GM18909 (cell line): ENCODE data around the gene DUXB.

Experiments used
- ATAC-seq: cut with Tn5 transposase; IDR thresholded peaks from one replicate; pipeline ENCODE4 v1.9.1; 2021; ENCODE audit warnings: mild to moderate bottlenecking; ENCODE audit not compliant: unreplicated experiment, poor library complexity

Gene DUXB

DNA sequence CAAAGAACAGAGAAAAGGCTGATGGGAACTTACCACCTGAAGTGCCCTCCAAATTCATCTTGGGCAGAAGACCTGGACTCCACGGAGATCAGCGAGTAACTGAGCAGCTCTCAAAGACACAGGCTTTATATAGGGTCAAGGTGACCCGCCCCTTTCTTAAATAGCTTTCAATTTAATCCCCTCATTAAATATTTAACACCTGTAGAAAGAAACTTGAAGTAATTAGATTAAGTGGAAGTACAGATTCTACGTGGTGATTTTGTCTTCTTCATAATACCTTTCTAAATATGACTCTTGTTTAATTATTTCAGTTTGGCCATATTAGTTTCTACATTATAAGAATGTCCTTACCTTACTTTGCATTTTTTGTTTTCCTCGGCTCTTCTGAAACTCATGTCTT lies at the start of gene DUXB:
Gene DUXB, minus strand, starts transcription at position 101 of the 400 bp plus-strand sequence. Its CDS starts 43 bp downstream, at position 58.
- no peak for ATAC-seq

GRCh38 chr16:75750528-75750927 lies 49.3 kb upstream of the DUXB start:
- no peak for ATAC-seq

GRCh38 chr16:75746359-75746758 lies 45.1 kb upstream of the DUXB start:
- no peak for ATAC-seq

DNA sequence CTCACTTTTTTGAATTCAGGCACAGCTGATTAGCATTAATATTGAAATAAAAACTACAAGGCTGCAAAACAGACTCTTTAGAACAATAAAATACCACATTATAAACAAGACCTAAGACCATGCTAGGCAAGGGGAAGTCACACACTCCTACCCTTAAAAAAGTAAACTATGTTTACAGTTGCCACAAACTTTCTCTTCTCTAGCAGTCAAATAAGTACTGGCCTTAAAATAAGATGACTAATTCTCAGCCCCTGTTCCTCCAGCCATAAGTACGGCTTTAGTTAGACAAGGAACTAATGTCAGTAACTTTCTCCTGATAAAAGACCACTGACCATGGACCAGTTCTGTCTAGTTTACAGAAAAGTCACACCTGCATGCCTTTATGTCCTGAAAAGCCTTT lies 44.6 kb upstream of the DUXB start:
- ATAC-seq = no peak

DNA sequence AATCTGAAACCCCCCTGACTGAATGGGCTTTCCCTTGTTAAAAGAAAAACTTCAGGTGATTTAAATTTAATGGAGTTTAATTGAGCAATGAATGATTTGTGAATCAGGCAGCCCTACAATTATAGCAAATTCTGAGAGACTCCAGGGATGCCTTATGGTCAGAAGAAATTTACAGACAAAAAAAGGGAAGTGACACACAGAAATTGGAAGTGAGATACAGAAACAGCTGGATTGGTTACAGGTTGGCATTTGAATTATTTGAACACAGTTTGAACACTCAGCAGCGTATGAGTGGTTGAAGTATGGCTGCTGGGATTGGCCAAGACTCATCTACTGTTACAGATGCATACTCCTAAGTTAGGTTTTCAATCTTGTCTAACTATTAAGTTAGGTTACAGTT lies 44.0 kb upstream of the DUXB start:
- ATAC-seq = no peak

- no peak for ATAC-seq
Measured at GRCh38 chr16:75742424-75743047, 41.3 kb upstream of the DUXB start.

DNA sequence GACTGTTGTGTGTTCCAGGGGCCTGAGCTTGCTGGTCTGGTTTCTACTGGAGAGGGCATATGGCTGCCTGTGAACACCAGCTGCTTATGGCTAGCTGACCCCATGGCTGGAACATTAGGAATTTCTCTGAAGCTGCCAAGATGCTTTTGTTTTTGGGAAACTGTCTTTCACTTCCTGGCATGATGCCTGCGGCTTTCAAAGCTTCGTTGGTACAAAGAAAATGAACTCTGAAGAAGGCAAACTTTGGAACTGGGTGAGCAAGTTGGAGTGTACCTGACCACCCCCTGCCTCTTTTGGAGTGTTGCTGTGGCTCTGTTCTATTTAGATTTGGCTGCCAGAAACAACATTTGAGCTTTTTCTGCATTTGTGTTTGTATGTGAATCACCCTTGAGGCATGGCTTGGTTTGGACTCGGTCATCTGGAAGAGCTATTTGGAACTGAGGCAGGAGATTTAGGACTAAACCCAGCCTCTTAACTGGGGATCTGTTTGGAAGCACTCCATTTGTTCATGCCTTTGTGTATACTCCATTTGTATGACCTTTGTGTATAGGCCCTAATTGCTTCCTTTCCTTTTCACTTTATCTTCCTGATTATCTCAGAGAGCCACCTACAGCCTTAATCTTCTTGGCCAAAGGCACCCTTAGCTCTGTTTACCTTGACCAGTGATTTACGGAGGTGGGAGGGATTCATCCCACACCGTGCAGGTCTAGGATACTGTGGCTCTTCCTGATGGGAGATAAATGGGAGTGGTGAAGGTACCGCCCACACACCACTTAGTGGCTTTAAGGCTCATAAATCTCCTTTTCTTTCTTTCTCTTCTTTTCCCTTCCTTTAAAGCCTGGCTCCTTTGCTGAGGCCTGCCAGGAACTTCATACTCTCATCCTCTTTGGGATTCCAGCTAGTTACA lies 32.3 kb upstream of the DUXB start:
- no peak for ATAC-seq

- no peak for ATAC-seq
Measured at GRCh38 chr16:75732871-75733270, 31.6 kb upstream of the DUXB start.

DNA sequence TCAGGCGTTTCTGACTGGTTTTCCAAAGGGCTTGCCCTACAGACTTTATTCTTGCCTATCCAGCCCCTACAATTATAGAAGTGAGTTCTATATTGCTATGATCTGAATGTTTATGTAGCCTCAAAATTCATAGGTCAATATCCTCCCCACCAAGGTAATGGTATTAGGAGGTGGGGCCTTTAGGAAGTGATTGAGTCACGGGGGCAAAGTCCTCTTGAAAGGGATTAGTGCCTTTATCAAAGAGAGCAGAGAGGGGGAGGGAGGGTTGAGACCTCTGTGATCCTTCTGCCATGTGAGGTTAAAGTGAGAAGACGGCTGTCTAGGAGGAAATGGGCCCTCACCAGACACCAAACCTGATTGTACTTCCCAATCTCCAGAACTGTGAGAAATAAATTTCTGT lies 26.0 kb upstream of the DUXB start:
- no peak for ATAC-seq

- no peak for ATAC-seq
Measured at GRCh38 chr16:75726390-75726789, 25.1 kb upstream of the DUXB start, which contains the start of gene CPHXL. CPHXL (minus strand) TSS chr16:75726490; CDS start chr16:75726442, 48 bp downstream.

- ATAC-seq = no peak
Measured at GRCh38 chr16:75718452-75718851, 17.2 kb upstream of the DUXB start.

GRCh38 chr16:75714661-75715060 lies 13.4 kb upstream of the DUXB start:
- no peak for ATAC-seq

- no peak for ATAC-seq
Measured at GRCh38 chr16:75710344-75710743, 9.1 kb upstream of the DUXB start.

DNA sequence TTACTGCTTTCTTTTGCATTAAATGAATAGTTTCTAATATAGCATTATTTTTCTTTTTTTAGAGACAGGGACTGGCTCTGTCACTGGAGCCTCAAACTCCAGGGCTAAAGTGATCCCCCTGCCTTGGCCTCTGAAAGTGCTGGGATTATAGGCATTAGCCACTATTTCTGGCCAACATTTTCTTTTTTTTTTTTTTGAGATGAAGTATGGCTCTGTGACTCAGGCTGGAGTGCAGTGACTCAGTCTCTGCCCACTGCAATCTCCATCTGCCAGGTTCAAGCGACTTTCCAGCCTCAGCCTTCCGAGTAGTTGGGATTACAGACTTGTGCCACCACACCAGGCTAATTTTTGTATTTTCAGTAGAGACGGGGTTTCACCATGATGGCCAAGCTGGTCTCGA lies 2.0 kb upstream of the DUXB start:
- ATAC-seq = no peak

GRCh38 chr16:75702242-75702641 lies 981 bp upstream of the DUXB start:
- no peak for ATAC-seq

- no peak for ATAC-seq
Measured at GRCh38 chr16:75697571-75697970, 3.7 kb downstream of the DUXB start.

GRCh38 chr16:75695708-75696107 lies 5.6 kb downstream of the DUXB start:
- no peak for ATAC-seq

- ATAC-seq = no peak
Measured at GRCh38 chr16:75687361-75687760, 13.9 kb downstream of the DUXB start.

GRCh38 chr16:75682308-75682707 lies 19.0 kb downstream of the DUXB start:
- ATAC-seq = no peak

GRCh38 chr16:75679366-75679765 lies 21.9 kb downstream of the DUXB start:
- ATAC-seq = no peak

DNA sequence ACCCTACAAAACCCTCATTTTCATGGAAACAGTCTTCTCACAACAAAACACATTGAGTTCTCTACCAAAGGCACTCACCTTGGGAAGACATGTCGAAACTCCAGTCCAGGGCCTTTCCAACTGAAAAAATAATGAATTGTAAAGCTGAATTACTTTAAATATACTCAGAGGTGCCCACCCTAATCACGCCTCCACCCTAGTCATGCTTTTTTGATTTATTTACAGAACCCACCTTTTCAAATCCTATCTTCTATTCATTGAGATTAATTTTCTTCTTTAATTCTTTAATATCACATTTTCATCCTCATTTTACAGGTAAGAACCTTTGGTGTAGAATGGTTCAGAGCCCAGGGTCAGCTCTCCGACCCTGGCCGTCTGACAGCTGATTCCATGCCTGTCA lies 24.4 kb downstream of the DUXB start, which contains the start of gene CPHXL2:
Gene CPHXL2, minus strand, starts transcription at position 101 of the 400 bp plus-strand sequence. Its CDS starts 10 bp downstream, at position 91.
- ATAC-seq = no peak
